ENCODE data around the gene HEATR9. TPM values are rescaled to one million over a fixed set of nuclear protein-coding genes. Genes with fewer than 3 reads are reported as not detected.
"Not testable (repeated sequence)": the region's sequence is repeated elsewhere in the genome, so short reads cannot be mapped to it uniquely, and the experiment has no call there.

The HEATR9 gene
- polyA plus RNA-seq, 1 donor: 0.03 TPM

GRCh38 chr17:35906926-35907637 is 38.4 kb upstream of the HEATR9 start:
- peak overlapping the region; percentile 71 for H3K27ac ChIP-seq (ENCODE audit: low read length)
- no peaks in the 10 kb centered on the region for H3K36me3 ChIP-seq (ENCODE audit: control insufficient read depth, insufficient read depth, low read length)

GRCh38 chr17:35906191-35906925 is 37.7 kb upstream of the HEATR9 start:
- H3K4me1 ChIP-seq (ENCODE audit: control insufficient read depth, insufficient read depth, low read length): peaks cover 14% of the 10 kb centered on the region
- no peaks in the 10 kb centered on the region for H3K36me3 ChIP-seq (ENCODE audit: control insufficient read depth, insufficient read depth, low read length)
- no peaks in the 10 kb centered on the region for H3K27me3 ChIP-seq (ENCODE audit: control insufficient read depth, insufficient read depth, low read length)
- no CpG with 5 or more reads among the region's 5 CpGs for WGBS (ENCODE audit: insufficient coverage, low lambda C conversion rate)
- no peaks in the 10 kb centered on the region for H3K9me3 ChIP-seq (ENCODE audit: control insufficient read depth, low read depth, low read length)
- DNase-seq: peak in 1 of 2 donors; percentile 76
- H3K4me3 ChIP-seq (ENCODE audit: low read length): no peak overlapping the region
- peak overlapping the region; percentile 71 for H3K27ac ChIP-seq (ENCODE audit: low read length)

More at GRCh38 chr17:35906926-35907637, 38.4 kb upstream of the HEATR9 start:
- Histone ChIP-seq H3K27me3 (ENCODE audit: control insufficient read depth, insufficient read depth, low read length) (no peaks in the 10 kb centered on the region), H3K9me3 (ENCODE audit: control insufficient read depth, low read depth, low read length) (no peaks in the 10 kb centered on the region), H3K4me1 (ENCODE audit: control insufficient read depth, insufficient read depth, low read length) (peaks cover 14% of the 10 kb centered on the region), H3K4me3 (ENCODE audit: low read length) (no peak overlapping the region)
- no peak for DNase-seq
- WGBS (ENCODE audit: insufficient coverage, low lambda C conversion rate): no CpG with 5 or more reads among the region's 3 CpGs

- Histone ChIP-seq H3K4me3 (ENCODE audit: low read length) (no peak overlapping the region), H3K27me3 (ENCODE audit: control insufficient read depth, insufficient read depth, low read length) (no peaks in the 10 kb centered on the region), H3K9me3 (ENCODE audit: control insufficient read depth, low read depth, low read length) (no peaks in the 10 kb centered on the region), H3K4me1 (ENCODE audit: control insufficient read depth, insufficient read depth, low read length) (peaks cover 14% of the 10 kb centered on the region), H3K36me3 (ENCODE audit: control insufficient read depth, insufficient read depth, low read length) (no peaks in the 10 kb centered on the region), H3K27ac (ENCODE audit: low read length) (no peak overlapping the region)
- WGBS (ENCODE audit: insufficient coverage, low lambda C conversion rate): 100% methylated on average over 3 of the region's 5 CpGs
- DNase-seq: no peak
Measured at GRCh38 chr17:35903451-35903850, 34.8 kb upstream of the HEATR9 start.

- no peak overlapping the region for H3K27ac ChIP-seq (ENCODE audit: low read length)
- peaks cover 11% of the 10 kb centered on the region for H3K4me1 ChIP-seq (ENCODE audit: control insufficient read depth, insufficient read depth, low read length)
- no peak for DNase-seq
- no CpG with 5 or more reads among the region's 9 CpGs for WGBS (ENCODE audit: insufficient coverage, low lambda C conversion rate)
- no peaks in the 10 kb centered on the region for H3K9me3 ChIP-seq (ENCODE audit: control insufficient read depth, low read depth, low read length)
- H3K36me3 ChIP-seq (ENCODE audit: control insufficient read depth, insufficient read depth, low read length): no peaks in the 10 kb centered on the region
- H3K4me3 ChIP-seq (ENCODE audit: low read length): no peak overlapping the region
- H3K27me3 ChIP-seq (ENCODE audit: control insufficient read depth, insufficient read depth, low read length): no peaks in the 10 kb centered on the region
Measured at GRCh38 chr17:35901631-35902175, 33.0 kb upstream of the HEATR9 start.

GRCh38 chr17:35900708-35901480 is 32.2 kb upstream of the HEATR9 start:
- H3K36me3 ChIP-seq (ENCODE audit: control insufficient read depth, insufficient read depth, low read length): no peaks in the 10 kb centered on the region
- no peak overlapping the region for H3K27ac ChIP-seq (ENCODE audit: low read length)
- no peak overlapping the region for H3K4me3 ChIP-seq (ENCODE audit: low read length)
- no peaks in the 10 kb centered on the region for H3K27me3 ChIP-seq (ENCODE audit: control insufficient read depth, insufficient read depth, low read length)
- H3K9me3 ChIP-seq (ENCODE audit: control insufficient read depth, low read depth, low read length): no peaks in the 10 kb centered on the region
- DNase-seq: peak in 1 of 2 donors; percentile 22
- 75% methylated on average over 4 of the region's 11 CpGs for WGBS (ENCODE audit: insufficient coverage, low lambda C conversion rate)
- peaks cover 4% of the 10 kb centered on the region for H3K4me1 ChIP-seq (ENCODE audit: control insufficient read depth, insufficient read depth, low read length)

- Histone ChIP-seq H3K4me3 (ENCODE audit: low read length) (no peak overlapping the region), H3K9me3 (ENCODE audit: control insufficient read depth, low read depth, low read length) (no peaks in the 10 kb centered on the region), H3K27me3 (ENCODE audit: control insufficient read depth, insufficient read depth, low read length) (no peaks in the 10 kb centered on the region), H3K36me3 (ENCODE audit: control insufficient read depth, insufficient read depth, low read length) (no peaks in the 10 kb centered on the region), H3K27ac (ENCODE audit: low read length) (no peak overlapping the region), H3K4me1 (ENCODE audit: control insufficient read depth, insufficient read depth, low read length) (peaks cover 2% of the 10 kb centered on the region)
- no CpG with 5 or more reads among the region's 5 CpGs for WGBS (ENCODE audit: insufficient coverage, low lambda C conversion rate)
- no peak for DNase-seq
Measured at GRCh38 chr17:35900280-35900679, 31.6 kb upstream of the HEATR9 start.

GRCh38 chr17:35898283-35899070 is 29.8 kb upstream of the HEATR9 start:
- Histone ChIP-seq H3K4me1 (ENCODE audit: control insufficient read depth, insufficient read depth, low read length) (peaks cover 2% of the 10 kb centered on the region), H3K27me3 (ENCODE audit: control insufficient read depth, insufficient read depth, low read length) (no peaks in the 10 kb centered on the region), H3K36me3 (ENCODE audit: control insufficient read depth, insufficient read depth, low read length) (no peaks in the 10 kb centered on the region), H3K27ac (ENCODE audit: low read length) (no peak overlapping the region), H3K9me3 (ENCODE audit: control insufficient read depth, low read depth, low read length) (no peaks in the 10 kb centered on the region), H3K4me3 (ENCODE audit: low read length) (no peak overlapping the region)
- no CpG with 5 or more reads among the region's 6 CpGs for WGBS (ENCODE audit: insufficient coverage, low lambda C conversion rate)
- DNase-seq: no peak

GRCh38 chr17:35897772-35898171 is 29.1 kb upstream of the HEATR9 start:
- not testable (repeated sequence) for H3K4me3 ChIP-seq (ENCODE audit: low read length); DNase-seq

GRCh38 chr17:35895636-35896587 is 27.2 kb upstream of the HEATR9 start:
- Histone ChIP-seq H3K36me3 (ENCODE audit: control insufficient read depth, insufficient read depth, low read length) (no peaks in the 10 kb centered on the region), H3K27ac (ENCODE audit: low read length) (no peak overlapping the region), H3K4me3 (ENCODE audit: low read length) (no peak overlapping the region), H3K9me3 (ENCODE audit: control insufficient read depth, low read depth, low read length) (no peaks in the 10 kb centered on the region), H3K27me3 (ENCODE audit: control insufficient read depth, insufficient read depth, low read length) (no peaks in the 10 kb centered on the region), H3K4me1 (ENCODE audit: control insufficient read depth, insufficient read depth, low read length) (no peaks in the 10 kb centered on the region)
- WGBS (ENCODE audit: insufficient coverage, low lambda C conversion rate): 97% methylated on average over 4 of the region's 14 CpGs
- DNase-seq: no peak

More at GRCh38 chr17:35897772-35898171, 29.1 kb upstream of the HEATR9 start:
- H3K27ac ChIP-seq (ENCODE audit: low read length); H3K27me3 ChIP-seq (ENCODE audit: control insufficient read depth, insufficient read depth, low read length); H3K4me1 ChIP-seq (ENCODE audit: control insufficient read depth, insufficient read depth, low read length); H3K36me3 ChIP-seq (ENCODE audit: control insufficient read depth, insufficient read depth, low read length); H3K9me3 ChIP-seq (ENCODE audit: control insufficient read depth, low read depth, low read length): not testable (repeated sequence)
- WGBS (ENCODE audit: insufficient coverage, low lambda C conversion rate): 100% methylated on average over 2 of the region's 7 CpGs
